ENCODE measurements around the gene OR8B4.
"Not testable (repeated sequence)": the region's sequence is repeated elsewhere in the genome, so short reads cannot be mapped to it uniquely, and the experiment has no call there.

GRCh38 chr11:124396847-124397246 is 27.8 kb downstream of the OR8B4 start:
- not testable (repeated sequence) for TF ChIP-seq CTCF (IDR thresholded peaks at IDR 0.05; ENCODE audit: insufficient read depth, low read length, poor library complexity, severe bottlenecking); EZH2phosphoT487 (conservative IDR thresholded peaks at IDR 0.05; ENCODE audit: low read length)
